ENCODE data around the gene ATP8A2. TPM values are rescaled to one million over a fixed set of nuclear protein-coding genes. Genes with fewer than 3 reads are reported as not detected.

The ATP8A2 gene
- total and polyA plus RNA-seq, 2 of the 4 experiments (the other 2 are of a cell fraction) = 0.02 to 0.18 TPM

DNA sequence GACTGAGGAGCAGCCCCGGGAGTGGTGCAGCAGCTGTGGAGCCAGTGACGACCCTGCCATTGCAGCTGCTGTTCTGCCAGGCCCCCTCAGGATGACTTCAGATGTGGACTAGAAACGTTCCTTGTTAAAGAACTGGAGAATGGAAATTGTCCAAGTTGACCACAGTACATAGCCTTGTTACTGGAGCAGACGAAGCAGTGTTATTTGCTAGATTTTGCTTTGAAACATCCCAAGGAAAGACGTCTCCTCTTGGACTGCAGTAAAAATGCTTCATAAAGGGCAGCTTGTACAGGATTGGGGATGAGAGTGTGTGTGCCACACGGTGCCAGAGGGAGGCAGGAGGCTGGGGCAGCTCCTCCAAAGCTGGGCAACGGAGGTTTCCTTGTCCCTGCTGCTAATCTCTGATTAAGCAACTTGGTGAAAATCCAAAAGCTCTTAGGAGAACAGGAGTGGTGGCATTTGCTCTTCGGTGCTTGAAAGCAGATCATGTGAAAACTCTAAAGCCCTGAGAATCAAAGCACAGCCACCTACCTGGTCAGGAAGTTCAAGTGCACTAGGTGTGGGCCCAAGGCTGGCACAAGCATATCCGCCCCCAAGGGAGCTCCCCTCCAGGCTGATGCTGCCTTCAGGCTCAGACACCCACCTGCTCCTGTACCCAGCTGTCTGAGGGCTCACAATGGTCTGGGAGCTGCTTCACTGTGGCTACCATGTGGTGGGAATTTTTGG, 645.6 kb downstream of the ATP8A2 start:
- ChIA-PET POLR2A (ENCODE audit: unreplicated experiment) (no interaction called here), CTCF (no interaction called here)
- Histone ChIP-seq H3K36me3 (ENCODE audit: control insufficient read depth, insufficient read depth, low read length) (no peaks in the 10 kb centered on the region), H2BK120ac (ENCODE audit: low read depth, low read length) (no peak overlapping the region), H4K91ac (ENCODE audit: insufficient read depth, low read depth, low read length) (no peak overlapping the region), H2AFZ (replicated peaks; ENCODE audit: low read length, poor library complexity) (no peak overlapping the region), H3K79me1 (ENCODE audit: low read depth in 1 of 2, low read length in 2 of 2) (no peaks in the 10 kb centered on the region), H3K4me3 (ENCODE audit: insufficient read depth, low read depth, low read length) (no peak overlapping the region), H3K18ac (ENCODE audit: low read depth, low read length) (no peak overlapping the region), H4K20me1 (ENCODE audit: insufficient read depth, low read length) (no peaks in the 10 kb centered on the region), H2AK5ac (ENCODE audit: low read depth, low read length) (no peak overlapping the region), H3K56ac (ENCODE audit: extremely low read depth, insufficient read depth, low read length) (no peak overlapping the region), H4K8ac (ENCODE audit: low read depth in 2 of 2, low read length in 2 of 2) (no peak overlapping the region), H2AK9ac (replicated peaks; ENCODE audit: low read depth, low read length, poor library complexity) (no peak overlapping the region), H3K9ac (ENCODE audit: low read depth, low read length) (no peak overlapping the region), H4K5ac (ENCODE audit: low read depth, low read length) (no peak overlapping the region), H3K9me3 (ENCODE audit: control insufficient read depth, insufficient read depth, low read length) (no peaks in the 10 kb centered on the region), H3K9me1 (ENCODE audit: insufficient read depth, low read length) (no peaks in the 10 kb centered on the region), H3K4ac (ENCODE audit: low read depth, low read length) (no peak overlapping the region), H2BK15ac (ENCODE audit: low read depth, low read length) (no peak overlapping the region), H3K27ac (ENCODE audit: insufficient read depth, low read length) (no peak overlapping the region), H3K27me3 (ENCODE audit: control insufficient read depth, insufficient read depth, low read length) (no peaks in the 10 kb centered on the region), H2BK5ac (ENCODE audit: low read depth, low read length, poor library complexity, severe bottlenecking) (no peak overlapping the region), H3K4me1 (ENCODE audit: control insufficient read depth, insufficient read depth, low read length) (no peaks in the 10 kb centered on the region), H3K23ac (ENCODE audit: low read depth, low read length) (no peak overlapping the region), H2BK20ac (ENCODE audit: low read depth, low read length) (no peak overlapping the region), H3K4me2 (ENCODE audit: low read depth, low read length) (no peak overlapping the region), H3K14ac (replicated peaks; ENCODE audit: low read depth, low read length) (no peak overlapping the region)
- dilution Hi-C loops (cut with HindIII; ENCODE audit: low sequenced_read_pairs, unreplicated experiment) (no loop called here), intact Hi-C loops (cut with micrococcal nuclease) (no loop called here), in situ Hi-C loops (cut with MboI; ENCODE audit: low sequenced_read_pairs) (no loop called here)
- ATAC-seq (ENCODE audit: low read depth) (no peak), DNase-seq (no peak)
- BruUV-seq (replicated peaks) = no TSS peak
- TF ChIP-seq FOS (IDR thresholded peaks at IDR 0.05; ENCODE audit: low read depth, low read length) (no peak), CHD1 (IDR thresholded peaks at IDR 0.05; ENCODE audit: low read depth, low read length) (no peak), RAD21 (IDR thresholded peaks at IDR 0.05; ENCODE audit: low read length) (no peak), SMC3 (IDR thresholded peaks at IDR 0.05; ENCODE audit: low read depth, low read length) (no peak), MAZ (IDR thresholded peaks at IDR 0.05; ENCODE audit: borderline replicate concordance, low read depth, low read length) (no peak), MAFK (IDR thresholded peaks at IDR 0.05; ENCODE audit: low read depth, low read length) (no peak), BHLHE40 (IDR thresholded peaks at IDR 0.05; ENCODE audit: low read depth, low read length) (no peak), NFE2L2 (IDR thresholded peaks at IDR 0.05; ENCODE audit: low read depth, low read length) (no peak), MXI1 (IDR thresholded peaks at IDR 0.05; ENCODE audit: borderline replicate concordance, low read depth, low read length) (no peak), POLR2A (IDR thresholded peaks at IDR 0.05; ENCODE audit: low read depth, low read length) (no peak), CEBPB (IDR thresholded peaks at IDR 0.05; ENCODE audit: low read depth, low read length) (no peak), RCOR1 (IDR thresholded peaks at IDR 0.05; ENCODE audit: insufficient replicate concordance, low read length) (no peak), RFX5 (IDR thresholded peaks at IDR 0.05; ENCODE audit: low read depth, low read length) (no peak)
- TF ChIP-seq, protein P1, sequence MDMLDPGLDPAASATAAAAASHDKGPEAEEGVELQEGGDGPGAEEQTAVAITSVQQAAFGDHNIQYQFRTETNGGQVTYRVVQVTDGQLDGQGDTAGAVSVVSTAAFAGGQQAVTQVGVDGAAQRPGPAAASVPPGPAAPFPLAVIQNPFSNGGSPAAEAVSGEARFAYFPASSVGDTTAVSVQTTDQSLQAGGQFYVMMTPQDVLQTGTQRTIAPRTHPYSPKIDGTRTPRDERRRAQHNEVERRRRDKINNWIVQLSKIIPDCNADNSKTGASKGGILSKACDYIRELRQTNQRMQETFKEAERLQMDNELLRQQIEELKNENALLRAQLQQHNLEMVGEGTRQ (IDR thresholded peaks at IDR 0.05; ENCODE audit: low read depth, low read length) = no peak
- TF ChIP-seq, protein P2, sequence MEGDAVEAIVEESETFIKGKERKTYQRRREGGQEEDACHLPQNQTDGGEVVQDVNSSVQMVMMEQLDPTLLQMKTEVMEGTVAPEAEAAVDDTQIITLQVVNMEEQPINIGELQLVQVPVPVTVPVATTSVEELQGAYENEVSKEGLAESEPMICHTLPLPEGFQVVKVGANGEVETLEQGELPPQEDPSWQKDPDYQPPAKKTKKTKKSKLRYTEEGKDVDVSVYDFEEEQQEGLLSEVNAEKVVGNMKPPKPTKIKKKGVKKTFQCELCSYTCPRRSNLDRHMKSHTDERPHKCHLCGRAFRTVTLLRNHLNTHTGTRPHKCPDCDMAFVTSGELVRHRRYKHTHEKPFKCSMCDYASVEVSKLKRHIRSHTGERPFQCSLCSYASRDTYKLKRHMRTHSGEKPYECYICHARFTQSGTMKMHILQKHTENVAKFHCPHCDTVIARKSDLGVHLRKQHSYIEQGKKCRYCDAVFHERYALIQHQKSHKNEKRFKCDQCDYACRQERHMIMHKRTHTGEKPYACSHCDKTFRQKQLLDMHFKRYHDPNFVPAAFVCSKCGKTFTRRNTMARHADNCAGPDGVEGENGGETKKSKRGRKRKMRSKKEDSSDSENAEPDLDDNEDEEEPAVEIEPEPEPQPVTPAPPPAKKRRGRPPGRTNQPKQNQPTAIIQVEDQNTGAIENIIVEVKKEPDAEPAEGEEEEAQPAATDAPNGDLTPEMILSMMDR (conservative IDR thresholded peaks at IDR 0.05; ENCODE audit: low read depth, low read length) = no peak
- TF ChIP-seq, protein P3, sequence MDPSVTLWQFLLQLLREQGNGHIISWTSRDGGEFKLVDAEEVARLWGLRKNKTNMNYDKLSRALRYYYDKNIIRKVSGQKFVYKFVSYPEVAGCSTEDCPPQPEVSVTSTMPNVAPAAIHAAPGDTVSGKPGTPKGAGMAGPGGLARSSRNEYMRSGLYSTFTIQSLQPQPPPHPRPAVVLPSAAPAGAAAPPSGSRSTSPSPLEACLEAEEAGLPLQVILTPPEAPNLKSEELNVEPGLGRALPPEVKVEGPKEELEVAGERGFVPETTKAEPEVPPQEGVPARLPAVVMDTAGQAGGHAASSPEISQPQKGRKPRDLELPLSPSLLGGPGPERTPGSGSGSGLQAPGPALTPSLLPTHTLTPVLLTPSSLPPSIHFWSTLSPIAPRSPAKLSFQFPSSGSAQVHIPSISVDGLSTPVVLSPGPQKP (IDR thresholded peaks at IDR 0.05; ENCODE audit: borderline replicate concordance, low read depth, low read length) = no peak
- 50% methylated on average over 2 of the region's 9 CpGs; no CpG with 5 or more reads in 1 of the 2 experiments for WGBS, 2 experiments (ENCODE audit: extremely low coverage in 2 of 2, insufficient read length in 1 of 2)
